Prostate gland (tissue), 2 donors: ENCODE results near the gene RPS3A. TPM values are rescaled to one million over a fixed set of nuclear protein-coding genes. Genes with fewer than 3 reads are reported as not detected.

ENCODE experiments used
- DNase-seq: peaks from one replicate; pipeline ENCODE4 v3.0.0-alpha.2; 2019; ENCODE audit warnings: low spot score
- H3K27ac ChIP-seq, 2 donors: fragments of 200-600 bp; sonication (generic); 2 replicates each; pipeline ENCODE4 v1.5.1; 2017 to 2019
- H3K27me3 ChIP-seq: fragments of 200-600 bp; sonication (generic); replicated peaks from 2 replicates; pipeline ENCODE4 v1.5.1; 2019; ENCODE audit not compliant: insufficient read depth
- H3K36me3 ChIP-seq, 2 donors: fragments of 200-600 bp; sonication (generic); 1 replicate in 1 of 2; 2 replicates in 1 of 2; pipeline versions ENCODE4 v1.5.1 to v1.8.1; 2017 to 2019
- H3K4me1 ChIP-seq: fragments of 200-600 bp; sonication (generic); replicated peaks from 2 replicates; pipeline ENCODE4 v1.5.1; 2019
- H3K4me3 ChIP-seq, 2 donors: fragments of 200-600 bp; sonication (generic); 2 replicates each; pipeline ENCODE4 v1.5.1; 2017 to 2019
- H3K9me3 ChIP-seq: fragments of 200-600 bp; sonication (generic); 2 replicates; pipeline ENCODE4 v1.5.1; 2017
- POLR2A ChIP-seq: fragments of 450-650 bp; IDR thresholded peaks from one replicate; pipeline ENCODE4 v1.6.1; 2016; ENCODE audit warnings: antibody characterized with exemption, mild to moderate bottlenecking
- POLR2AphosphoS5 ChIP-seq: sonication (generic); formaldehyde crosslinking; IDR thresholded peaks from one replicate; pipeline ENCODE4 v1.6.1; 2017; ENCODE audit warnings: antibody characterized with exemption
- WGBS: methylation state at CpG from one replicate; pipeline ENCODE4 v1.1.5; 2018; 5-methylcytosine and 5-hydroxymethylcytosine counted together
- intact Hi-C: fragments of 100-400 bp; cut with DNase I; formaldehyde crosslinking; loops from one replicate; pipeline ENCODE4 v1.14.2; 2022
- total RNA-seq, 2 donors: library from RNA; depleted of rRNA; stranded (reverse); fragments of >200 nt; gene quantifications; one replicate each; pipeline ENCODE4 v1.1.0, GENCODE V29; 2016
- TF ChIP-seq, protein P1 (sequence below), 4 experiments: fragments of 200-600 bp in 2 of 4; fragments of 450-650 bp in 2 of 4; sonication (generic) in 2 of 4; IDR thresholded peaks; 1 replicate in 3 of 4; 2 replicates in 1 of 4; pipeline ENCODE4 v1.5.1; 2016 to 2019; ENCODE audit warnings: antibody characterized with exemption in 4 of 4, mild to moderate bottlenecking in 2 of 4, moderate library complexity in 2 of 4

The RPS3A gene
- total RNA-seq, 2 donors from 2014 or later: 1,494 to 4,548 TPM

GRCh38 chr4:151110236-151110635 is 10.8 kb downstream of the RPS3A start:
- intact Hi-C loops: no loop called here
- Histone ChIP-seq H3K9me3 (no peaks in the 10 kb centered on the region), H3K4me1 (no peaks in the 10 kb centered on the region), H3K36me3 (no peaks in the 10 kb centered on the region), H3K4me3 (no peak overlapping the region), H3K27ac (no peak overlapping the region), H3K27me3 (no peaks in the 10 kb centered on the region)
- 97% methylated on average over 3 of the region's 3 CpGs for WGBS
- TF ChIP-seq POLR2A: no peak
- TF ChIP-seq POLR2AphosphoS5: no peak
- TF ChIP-seq, protein P1, sequence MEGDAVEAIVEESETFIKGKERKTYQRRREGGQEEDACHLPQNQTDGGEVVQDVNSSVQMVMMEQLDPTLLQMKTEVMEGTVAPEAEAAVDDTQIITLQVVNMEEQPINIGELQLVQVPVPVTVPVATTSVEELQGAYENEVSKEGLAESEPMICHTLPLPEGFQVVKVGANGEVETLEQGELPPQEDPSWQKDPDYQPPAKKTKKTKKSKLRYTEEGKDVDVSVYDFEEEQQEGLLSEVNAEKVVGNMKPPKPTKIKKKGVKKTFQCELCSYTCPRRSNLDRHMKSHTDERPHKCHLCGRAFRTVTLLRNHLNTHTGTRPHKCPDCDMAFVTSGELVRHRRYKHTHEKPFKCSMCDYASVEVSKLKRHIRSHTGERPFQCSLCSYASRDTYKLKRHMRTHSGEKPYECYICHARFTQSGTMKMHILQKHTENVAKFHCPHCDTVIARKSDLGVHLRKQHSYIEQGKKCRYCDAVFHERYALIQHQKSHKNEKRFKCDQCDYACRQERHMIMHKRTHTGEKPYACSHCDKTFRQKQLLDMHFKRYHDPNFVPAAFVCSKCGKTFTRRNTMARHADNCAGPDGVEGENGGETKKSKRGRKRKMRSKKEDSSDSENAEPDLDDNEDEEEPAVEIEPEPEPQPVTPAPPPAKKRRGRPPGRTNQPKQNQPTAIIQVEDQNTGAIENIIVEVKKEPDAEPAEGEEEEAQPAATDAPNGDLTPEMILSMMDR (IDR thresholded peaks at IDR 0.05): no peak
- no peak for DNase-seq

DNA sequence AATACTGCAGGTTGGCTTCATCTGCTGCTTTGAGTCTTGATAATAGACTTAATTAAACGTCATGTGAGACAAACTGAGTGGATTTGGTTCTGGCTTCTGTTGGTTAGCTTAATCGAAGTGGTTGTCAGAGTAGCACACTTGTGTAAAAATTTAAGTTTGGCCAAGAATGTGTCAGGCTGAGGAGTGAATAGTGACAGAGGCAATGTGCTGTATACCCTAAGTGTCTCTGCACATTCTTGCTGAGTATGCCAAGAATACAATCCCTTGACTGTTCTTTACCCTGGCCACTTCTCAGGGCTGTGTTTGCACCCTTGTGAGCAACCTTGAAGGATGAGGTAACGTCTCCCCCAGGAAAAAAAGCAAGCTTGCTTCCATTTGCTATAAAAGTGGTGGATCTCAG is 14.9 kb downstream of the RPS3A start:
- Histone ChIP-seq H3K36me3 (no peaks in the 10 kb centered on the region), H3K4me3 (no peak overlapping the region), H3K9me3 (no peaks in the 10 kb centered on the region), H3K27me3 (no peaks in the 10 kb centered on the region), H3K27ac (no peak overlapping the region), H3K4me1 (no peaks in the 10 kb centered on the region)
- DNase-seq: no peak
- TF ChIP-seq, protein P1 (IDR thresholded peaks at IDR 0.05): no peak
- TF ChIP-seq POLR2A (no peak), POLR2AphosphoS5 (no peak)
- intact Hi-C loops: no loop called here
- WGBS: 54% methylated on average over 3 of the region's 3 CpGs

- TF ChIP-seq POLR2A (no peak), POLR2AphosphoS5 (no peak)
- TF ChIP-seq, protein P1 (IDR thresholded peaks at IDR 0.05): no peak
- DNase-seq: no peak
- intact Hi-C loops: loop anchor here (5.0 kb wide), 1 partner anchor 247 kb away; no protein-coding TSS in a partner anchor
- H3K36me3 ChIP-seq: no peaks in the 10 kb centered on the region
- no peak overlapping the region for H3K4me3 ChIP-seq
- 84% methylated on average over 5 of the region's 5 CpGs for WGBS
- no peak overlapping the region for H3K27ac ChIP-seq
- H3K27me3 ChIP-seq: no peaks in the 10 kb centered on the region
- no peaks in the 10 kb centered on the region for H3K4me1 ChIP-seq
- H3K9me3 ChIP-seq: no peaks in the 10 kb centered on the region
Observed at GRCh38 chr4:151114986-151115385, 15.6 kb downstream of the RPS3A start.

- intact Hi-C loops: loop anchor here (5.0 kb wide), 1 partner anchor 245 kb away; no protein-coding TSS in a partner anchor
- H3K36me3 ChIP-seq: no peaks in the 10 kb centered on the region
Observed at GRCh38 chr4:151117371-151117962, 18.0 kb downstream of the RPS3A start.

More at GRCh38 chr4:151117371-151117962, 18.0 kb downstream of the RPS3A start:
- Histone ChIP-seq H3K9me3 (no peaks in the 10 kb centered on the region), H3K4me1 (no peaks in the 10 kb centered on the region), H3K4me3 (no peak overlapping the region), H3K27me3 (no peaks in the 10 kb centered on the region), H3K27ac (no peak overlapping the region)
- TF ChIP-seq, protein P1 (IDR thresholded peaks at IDR 0.05): peak in 3 of 4 experiments; percentile 58 to 72 (median 68)
- TF ChIP-seq POLR2AphosphoS5: no peak
- DNase-seq: peak; percentile 40
- WGBS: 44% methylated on average over 14 of the region's 14 CpGs
